Sigmoid colon (tissue), 4 donors: ENCODE data around the gene GOLGA7B.

Experiments
- CTCF ChIP-seq, 4 experiments: fragments of 450-650 bp in 3 of 4; fragments of 200-600 bp in 1 of 4; IDR thresholded peaks; one replicate each; pipeline ENCODE4 v1.5.1; 2016 to 2019; ENCODE audit warnings: antibody characterized with exemption in 4 of 4, mild to moderate bottlenecking in 3 of 4, moderate library complexity in 2 of 4
- POLR2AphosphoS5 ChIP-seq, 4 donors: sonication (generic); formaldehyde crosslinking; IDR thresholded peaks; one replicate each; pipeline ENCODE4 v1.6.1; 2017; ENCODE audit warnings: antibody characterized with exemption in 4 of 4

GRCh38 chr10:97895915-97896314, 46.3 kb downstream of the GOLGA7B start:
- no peak for TF ChIP-seq CTCF (IDR thresholded peaks at IDR 0.05)
- TF ChIP-seq POLR2AphosphoS5 (IDR thresholded peaks at IDR 0.05), result no peak
